AG04450 (cell line): ENCODE measurements around the gene RMND1. TPM values are rescaled to one million over a fixed set of nuclear protein-coding genes. Genes with fewer than 3 reads are reported as not detected.

Source experiments
- CTCF ChIA-PET: fragments of 300-600, 350-600 bp; formaldehyde crosslinking; extraction: SDS; loops from one replicate; lab custom pipeline; 2022; ENCODE audit warnings: antibody characterized with exemption, inconsistent platforms; lab: Charles Lee
- POLR2A ChIA-PET: fragments of 350-600 bp; formaldehyde crosslinking; extraction: SDS; loops from one replicate; lab custom pipeline; 2021; ENCODE audit warnings: antibody characterized with exemption, inconsistent platforms; lab: Yijun Ruan, JAX
- DNase-seq: peaks from one replicate; pipeline ENCODE4 v3.0.0-alpha.2; 2011; ENCODE audit warnings: low read depth, low spot score
- H3K27ac ChIP-seq: one replicate; pipeline ENCODE4 v1.5.1; 2012; ENCODE audit warnings: low read depth, low read length, control low read depth
- H3K27me3 ChIP-seq: one replicate; pipeline ENCODE4 v1.6.0; 2012; ENCODE audit warnings: low read length; ENCODE audit not compliant: control insufficient read depth, insufficient read depth
- H3K4me3 ChIP-seq: 2 replicates; pipeline ENCODE4 v1.5.1; 2011; ENCODE audit warnings: mild to moderate bottlenecking, low read depth, low read length, control low read depth
- H3K9me3 ChIP-seq: 2 replicates; pipeline ENCODE4 v1.5.1; 2012; ENCODE audit warnings: low read length; ENCODE audit not compliant: control insufficient read depth, insufficient read depth
- polyA plus RNA-seq: library from polyadenylated mRNA; depleted of rRNA; stranded (reverse); fragments of >200 nt; gene quantifications from 2 replicates; pipeline ENCODE4 v1.2.3, GENCODE V29; 2011
- TF ChIP-seq, protein P1 (sequence below): IDR thresholded peaks from 2 replicates; pipeline ENCODE4 v1.5.1; 2011; ENCODE audit warnings: low read depth, low read length, control low read depth, inconsistent platforms

RMND1 gene
- polyA plus RNA-seq, 1 experiment, result 27.8 TPM

- Histone ChIP-seq H3K4me3 (no peak overlapping the region), H3K27me3 (no peaks in the 10 kb centered on the region), H3K27ac (no peak overlapping the region), H3K9me3 (peaks cover 3% of the 10 kb centered on the region)
- ChIA-PET CTCF (no interaction called here), POLR2A (no interaction called here)
- DNase-seq, result no peak
- TF ChIP-seq, protein P1, sequence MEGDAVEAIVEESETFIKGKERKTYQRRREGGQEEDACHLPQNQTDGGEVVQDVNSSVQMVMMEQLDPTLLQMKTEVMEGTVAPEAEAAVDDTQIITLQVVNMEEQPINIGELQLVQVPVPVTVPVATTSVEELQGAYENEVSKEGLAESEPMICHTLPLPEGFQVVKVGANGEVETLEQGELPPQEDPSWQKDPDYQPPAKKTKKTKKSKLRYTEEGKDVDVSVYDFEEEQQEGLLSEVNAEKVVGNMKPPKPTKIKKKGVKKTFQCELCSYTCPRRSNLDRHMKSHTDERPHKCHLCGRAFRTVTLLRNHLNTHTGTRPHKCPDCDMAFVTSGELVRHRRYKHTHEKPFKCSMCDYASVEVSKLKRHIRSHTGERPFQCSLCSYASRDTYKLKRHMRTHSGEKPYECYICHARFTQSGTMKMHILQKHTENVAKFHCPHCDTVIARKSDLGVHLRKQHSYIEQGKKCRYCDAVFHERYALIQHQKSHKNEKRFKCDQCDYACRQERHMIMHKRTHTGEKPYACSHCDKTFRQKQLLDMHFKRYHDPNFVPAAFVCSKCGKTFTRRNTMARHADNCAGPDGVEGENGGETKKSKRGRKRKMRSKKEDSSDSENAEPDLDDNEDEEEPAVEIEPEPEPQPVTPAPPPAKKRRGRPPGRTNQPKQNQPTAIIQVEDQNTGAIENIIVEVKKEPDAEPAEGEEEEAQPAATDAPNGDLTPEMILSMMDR, result no peak
Observed at GRCh38 chr6:151414641-151415260, 37.2 kb downstream of the RMND1 start.

DNA sequence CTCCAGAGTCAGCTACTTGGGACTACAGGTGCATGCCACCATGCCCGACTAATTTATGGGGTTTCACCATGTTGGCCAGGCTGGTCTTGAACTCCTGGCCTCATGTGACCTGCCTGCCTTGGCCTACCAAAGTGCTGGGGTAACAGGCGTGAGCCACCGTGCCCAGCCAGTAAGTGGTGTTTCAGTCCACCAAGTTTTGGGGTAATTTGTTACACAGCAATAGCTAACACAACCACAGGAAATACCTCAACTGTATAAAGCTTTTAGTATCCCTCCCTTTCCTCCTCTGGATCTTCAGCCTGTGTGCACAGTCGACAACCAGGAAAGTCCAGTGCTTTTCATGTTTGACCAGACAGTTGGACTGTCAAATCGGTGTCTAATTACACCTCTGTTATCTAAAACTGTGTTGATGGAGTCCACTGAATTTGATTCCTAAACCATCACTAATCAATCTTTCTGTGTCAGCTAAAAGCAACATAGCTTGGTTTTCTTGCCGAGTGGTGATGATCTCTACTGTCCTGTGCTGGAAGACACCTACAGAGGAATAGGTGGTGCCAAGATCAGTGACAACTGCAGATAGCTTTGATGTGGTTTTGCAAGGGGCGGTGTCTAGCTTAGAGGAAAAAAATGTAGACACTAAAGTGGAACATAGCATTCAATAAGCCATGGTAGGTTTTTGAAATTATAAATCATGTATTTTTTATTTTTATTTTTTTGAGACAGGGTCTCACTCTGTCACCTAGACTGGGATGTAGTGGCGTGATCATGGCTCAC, 38.4 kb downstream of the RMND1 start:
- Histone ChIP-seq H3K9me3 (peaks cover 3% of the 10 kb centered on the region), H3K4me3 (no peak overlapping the region), H3K27ac (no peak overlapping the region), H3K27me3 (no peaks in the 10 kb centered on the region)
- ChIA-PET POLR2A (no interaction called here), CTCF (interaction anchor here (0.9 kb wide), 1 partner anchor 9 kb away, joined by 4 read pairs; no protein-coding TSS in a partner anchor)
- TF ChIP-seq, protein P1, result no peak
- no peak for DNase-seq

DNA sequence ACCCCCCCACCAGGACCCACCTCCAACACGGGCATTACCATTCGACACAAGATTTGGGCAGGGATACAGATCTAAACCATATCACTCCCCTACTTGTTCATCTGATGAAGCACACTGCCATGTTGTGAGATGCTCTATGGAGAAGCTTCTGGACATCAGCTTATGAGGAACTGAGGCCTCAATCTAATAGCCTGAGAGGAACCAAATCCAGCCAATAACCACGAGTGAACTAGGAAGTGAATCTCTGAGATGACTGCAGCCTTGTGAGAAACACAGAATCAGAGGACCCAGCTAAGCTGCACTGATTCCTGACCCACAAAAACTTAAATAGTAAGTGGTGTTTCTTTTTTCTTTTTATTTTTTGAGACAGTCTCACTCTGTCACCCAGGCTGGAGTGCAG, 39.0 kb downstream of the RMND1 start:
- no peak for DNase-seq
- Histone ChIP-seq H3K9me3 (peaks cover 3% of the 10 kb centered on the region), H3K27ac (no peak overlapping the region), H3K27me3 (no peaks in the 10 kb centered on the region), H3K4me3 (no peak overlapping the region)
- TF ChIP-seq, protein P1, result no peak
- ChIA-PET POLR2A (no interaction called here), CTCF (no interaction called here)

GRCh38 chr6:151409679-151410078, 42.2 kb downstream of the RMND1 start:
- Histone ChIP-seq H3K9me3 (peaks cover 3% of the 10 kb centered on the region), H3K27ac (no peak overlapping the region), H3K4me3 (no peak overlapping the region), H3K27me3 (no peaks in the 10 kb centered on the region)
- DNase-seq, result no peak
- POLR2A ChIA-PET, result no interaction called here
- CTCF ChIA-PET, result no interaction called here
- TF ChIP-seq, protein P1, result no peak

DNA sequence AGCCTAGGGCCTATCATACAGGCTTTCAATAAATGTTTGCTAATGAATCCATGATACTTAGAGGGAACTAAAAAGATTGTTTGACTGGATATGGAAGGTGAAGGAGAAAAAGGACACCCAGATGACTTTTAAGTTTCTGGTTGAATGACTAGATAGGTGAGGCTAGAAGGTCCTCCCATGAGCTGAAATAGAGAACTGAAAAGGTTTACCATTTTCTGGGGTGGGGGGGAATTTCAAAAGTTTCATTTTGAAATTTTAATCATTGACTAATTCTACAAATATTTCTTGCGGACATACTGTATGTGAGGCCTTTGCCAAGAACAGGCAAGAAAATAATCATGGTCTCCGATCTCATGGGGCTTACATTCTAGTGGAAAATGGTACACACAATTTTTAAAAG, 42.7 kb downstream of the RMND1 start:
- CTCF ChIA-PET, result no interaction called here

More for the DNA sequence above, 42.7 kb downstream of the RMND1 start:
- Histone ChIP-seq H3K9me3 (peaks cover 3% of the 10 kb centered on the region), H3K4me3 (no peak overlapping the region), H3K27ac (no peak overlapping the region), H3K27me3 (no peaks in the 10 kb centered on the region)
- no peak for DNase-seq
- POLR2A ChIA-PET, result no interaction called here
- TF ChIP-seq, protein P1, result no peak
